ENCODE results near the gene SLC13A5.

The SLC13A5 gene

DNA sequence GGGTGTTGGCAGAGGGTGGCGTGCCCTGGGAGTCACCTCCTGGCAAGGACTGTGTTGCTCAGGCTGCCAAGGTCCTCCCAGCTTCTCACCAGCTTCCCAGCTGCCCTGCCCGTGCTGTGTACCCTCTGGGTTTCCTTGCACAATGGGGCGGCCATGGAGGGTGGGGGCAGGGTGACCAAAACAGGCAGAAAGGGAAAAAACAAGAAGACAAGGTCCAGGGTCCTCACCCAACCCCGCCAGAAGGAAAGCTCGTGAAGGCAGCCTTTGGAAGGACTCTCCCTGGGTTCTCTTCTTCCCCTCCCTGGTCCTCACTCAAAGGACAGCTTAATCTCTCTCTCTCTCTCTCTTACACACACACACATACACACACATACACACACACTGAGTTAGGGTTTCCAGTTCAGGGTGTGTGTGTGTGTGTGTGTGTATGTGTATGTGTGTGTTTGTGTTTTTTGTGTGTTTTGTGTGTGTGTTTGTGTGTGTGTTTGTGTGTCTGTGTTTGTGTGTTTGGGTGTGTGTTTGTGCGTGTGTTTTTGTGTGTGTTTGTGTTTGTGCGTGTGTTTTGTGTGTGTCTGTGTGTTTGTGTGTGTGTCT is 2.0 kb downstream of the SLC13A5 start:
- TF ChIP-seq, protein P1, sequence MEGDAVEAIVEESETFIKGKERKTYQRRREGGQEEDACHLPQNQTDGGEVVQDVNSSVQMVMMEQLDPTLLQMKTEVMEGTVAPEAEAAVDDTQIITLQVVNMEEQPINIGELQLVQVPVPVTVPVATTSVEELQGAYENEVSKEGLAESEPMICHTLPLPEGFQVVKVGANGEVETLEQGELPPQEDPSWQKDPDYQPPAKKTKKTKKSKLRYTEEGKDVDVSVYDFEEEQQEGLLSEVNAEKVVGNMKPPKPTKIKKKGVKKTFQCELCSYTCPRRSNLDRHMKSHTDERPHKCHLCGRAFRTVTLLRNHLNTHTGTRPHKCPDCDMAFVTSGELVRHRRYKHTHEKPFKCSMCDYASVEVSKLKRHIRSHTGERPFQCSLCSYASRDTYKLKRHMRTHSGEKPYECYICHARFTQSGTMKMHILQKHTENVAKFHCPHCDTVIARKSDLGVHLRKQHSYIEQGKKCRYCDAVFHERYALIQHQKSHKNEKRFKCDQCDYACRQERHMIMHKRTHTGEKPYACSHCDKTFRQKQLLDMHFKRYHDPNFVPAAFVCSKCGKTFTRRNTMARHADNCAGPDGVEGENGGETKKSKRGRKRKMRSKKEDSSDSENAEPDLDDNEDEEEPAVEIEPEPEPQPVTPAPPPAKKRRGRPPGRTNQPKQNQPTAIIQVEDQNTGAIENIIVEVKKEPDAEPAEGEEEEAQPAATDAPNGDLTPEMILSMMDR (IDR thresholded peaks at IDR 0.05; ENCODE audit: unreplicated experiment in 3 of 3) = no peak
- Mint-ChIP-seq H3K4me3 (peak overlapping the region; percentile 14 to 40 (median 24)), H3K9me3 (peaks cover 20% of the 10 kb centered on the region), H3K4me1 (peaks cover 14% of the 10 kb centered on the region), H3K36me3 (ENCODE audit: low read depth) (no peaks in the 10 kb centered on the region), H3K27ac (no peak overlapping the region), H3K27me3 (ENCODE audit: low read depth) (peaks cover 87% of the 10 kb centered on the region)

- Mint-ChIP-seq H3K27ac (no peak overlapping the region), H3K4me1 (peaks cover 14% of the 10 kb centered on the region), H3K4me3 (no peak overlapping the region), H3K9me3 (peaks cover 13% of the 10 kb centered on the region), H3K27me3 (ENCODE audit: low read depth) (peaks cover 78% of the 10 kb centered on the region), H3K36me3 (ENCODE audit: low read depth) (no peaks in the 10 kb centered on the region)
- TF ChIP-seq, protein P1 (IDR thresholded peaks at IDR 0.05; ENCODE audit: unreplicated experiment in 3 of 3) = no peak
Measured at GRCh38 chr17:6710317-6710716, 2.9 kb downstream of the SLC13A5 start.

DNA sequence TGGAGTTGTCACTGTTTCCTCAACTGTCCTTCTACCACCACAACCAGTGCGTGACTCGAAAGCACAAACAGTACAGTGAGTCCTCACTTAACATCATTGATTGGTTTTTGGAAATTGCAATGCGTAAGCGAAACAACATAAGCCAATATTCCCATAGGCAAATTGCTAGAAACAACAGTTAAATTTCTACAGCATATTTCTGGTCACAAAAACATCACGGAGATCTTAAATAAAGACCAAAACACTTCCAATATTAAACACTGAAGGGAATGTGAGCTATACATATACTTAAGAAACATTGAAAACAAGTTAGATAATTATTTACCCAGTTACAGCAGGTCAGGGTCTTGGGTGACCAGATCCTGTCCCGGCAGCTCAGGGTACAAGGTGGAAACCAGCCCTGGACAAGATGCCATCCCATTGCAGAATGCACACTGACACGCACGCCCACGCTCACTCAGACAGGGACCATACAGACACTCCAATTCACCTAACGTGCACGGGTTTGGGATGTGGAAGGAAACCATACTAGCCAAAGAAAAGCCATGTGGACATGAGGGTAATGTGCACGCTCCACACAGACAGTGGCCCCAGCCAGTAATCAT is 4.7 kb downstream of the SLC13A5 start:
- H3K27ac Mint-ChIP-seq = no peak overlapping the region
- H3K4me1 Mint-ChIP-seq = peaks cover 14% of the 10 kb centered on the region
- H3K4me3 Mint-ChIP-seq = no peak overlapping the region
- H3K9me3 Mint-ChIP-seq = peaks cover 6% of the 10 kb centered on the region
- TF ChIP-seq, protein P1 (IDR thresholded peaks at IDR 0.05; ENCODE audit: unreplicated experiment in 3 of 3) = no peak
- peaks cover 64% of the 10 kb centered on the region for H3K27me3 Mint-ChIP-seq (ENCODE audit: low read depth)
- no peaks in the 10 kb centered on the region for H3K36me3 Mint-ChIP-seq (ENCODE audit: low read depth)

DNA sequence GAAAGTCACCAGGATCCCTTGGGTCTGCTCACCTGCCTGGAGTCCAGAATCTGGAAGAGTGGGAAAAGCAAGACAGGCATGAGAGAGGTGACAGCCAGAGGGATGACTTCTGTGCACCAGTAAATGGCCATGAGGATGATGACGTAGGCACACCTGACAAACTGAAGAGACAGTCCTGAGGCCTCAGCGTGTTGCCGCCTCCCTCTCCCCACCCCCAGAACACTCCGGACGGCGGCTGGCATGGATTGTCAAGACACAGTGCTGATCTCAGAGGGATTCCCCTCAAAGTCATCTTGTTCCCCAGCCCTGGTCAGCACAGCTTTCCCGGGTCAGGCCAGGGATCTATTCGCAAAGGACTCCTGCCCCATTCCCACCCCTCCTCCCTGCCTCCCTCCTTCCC is 6.2 kb downstream of the SLC13A5 start:
- TF ChIP-seq, protein P1 (IDR thresholded peaks at IDR 0.05; ENCODE audit: unreplicated experiment in 3 of 3) = no peak
- Mint-ChIP-seq H3K4me3 (no peak overlapping the region), H3K27ac (no peak overlapping the region), H3K9me3 (peaks cover 3% of the 10 kb centered on the region), H3K4me1 (peaks cover 6% of the 10 kb centered on the region), H3K27me3 (ENCODE audit: low read depth) (peaks cover 57% of the 10 kb centered on the region), H3K36me3 (ENCODE audit: low read depth) (no peaks in the 10 kb centered on the region)

DNA sequence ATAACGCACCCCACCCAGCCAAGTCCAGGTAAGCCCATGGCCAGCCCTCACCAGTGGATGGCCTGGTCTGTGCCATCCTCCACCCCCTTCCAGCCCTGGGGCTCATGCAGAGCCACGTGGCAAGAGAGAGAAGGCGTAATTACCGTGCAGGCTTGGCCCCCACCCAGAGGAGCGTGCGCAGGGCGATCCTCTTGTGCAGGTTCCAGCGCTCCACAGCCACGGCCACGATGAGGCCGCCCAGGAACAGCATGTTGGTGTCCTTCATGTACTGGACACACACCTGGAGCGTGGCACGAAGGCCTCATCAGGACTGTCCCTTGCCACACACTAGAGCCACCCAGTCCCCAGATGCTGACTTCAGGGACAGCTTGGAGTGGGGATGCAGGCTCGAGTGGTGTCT is 6.7 kb downstream of the SLC13A5 start:
- Mint-ChIP-seq H3K9me3 (peaks cover 3% of the 10 kb centered on the region), H3K27ac (no peak overlapping the region), H3K27me3 (ENCODE audit: low read depth) (peaks cover 54% of the 10 kb centered on the region), H3K4me3 (no peak overlapping the region), H3K36me3 (ENCODE audit: low read depth) (no peaks in the 10 kb centered on the region), H3K4me1 (peaks cover 4% of the 10 kb centered on the region)
- TF ChIP-seq, protein P1 (IDR thresholded peaks at IDR 0.05; ENCODE audit: unreplicated experiment in 3 of 3) = no peak

Measured in nephron (organoid).